GM21717 (cell line): Measurements from ENCODE around the gene SEMA3G.

ENCODE experiments used
- ATAC-seq: cut with Tn5 transposase; IDR thresholded peaks from one replicate; pipeline ENCODE4 v1.9.1; 2021; ENCODE audit warnings: mild to moderate bottlenecking, moderate library complexity; ENCODE audit not compliant: unreplicated experiment

The SEMA3G gene

GRCh38 chr3:52396907-52397591 is 47.9 kb downstream of the SEMA3G start:
- no peak for ATAC-seq

- no peak for ATAC-seq
Measured at GRCh38 chr3:52396011-52396906, 48.6 kb downstream of the SEMA3G start.

- no peak for ATAC-seq
Measured at GRCh38 chr3:52395503-52395865, 49.4 kb downstream of the SEMA3G start.

- no peak for ATAC-seq
Measured at GRCh38 chr3:52394751-52395502, 50.0 kb downstream of the SEMA3G start.

- ATAC-seq: no peak
Measured at GRCh38 chr3:52393959-52394670, 50.8 kb downstream of the SEMA3G start.

GRCh38 chr3:52393131-52393807 is 51.6 kb downstream of the SEMA3G start:
- no peak for ATAC-seq

- no peak for ATAC-seq
Measured at GRCh38 chr3:52392216-52392930, 52.5 kb downstream of the SEMA3G start.

- ATAC-seq: no peak
Measured at GRCh38 chr3:52391096-52391495, 53.8 kb downstream of the SEMA3G start.

GRCh38 chr3:52388933-52389332 is 56.0 kb downstream of the SEMA3G start:
- no peak for ATAC-seq

- no peak for ATAC-seq
Measured at GRCh38 chr3:52388348-52388821, 56.5 kb downstream of the SEMA3G start.

- no peak for ATAC-seq
Measured at GRCh38 chr3:52387481-52387880, 57.4 kb downstream of the SEMA3G start.

GRCh38 chr3:52385157-52385556 is 59.7 kb downstream of the SEMA3G start:
- no peak for ATAC-seq

- no peak for ATAC-seq
Measured at GRCh38 chr3:52384019-52384761, 60.7 kb downstream of the SEMA3G start.

- ATAC-seq: no peak
Measured at GRCh38 chr3:52383446-52383845, 61.5 kb downstream of the SEMA3G start.
